ENCODE data around the gene MRPL14. TPM values are rescaled to one million over a fixed set of nuclear protein-coding genes. Genes with fewer than 3 reads are reported as not detected.
A peak's percentile ranks its signal among the peaks of the same experiment; 100 is the strongest.
"Not testable (repeated sequence)": the region's sequence is repeated elsewhere in the genome, so short reads cannot be mapped to it uniquely, and the experiment has no call there.

Gene MRPL14
- total RNA-seq, 1 donor from 2014 or later: 41.2 TPM

GRCh38 chr6:44104481-44105021 lies 22.7 kb downstream of the MRPL14 start:
- FAIRE-seq (no peak), DNase-seq (ENCODE audit: low spot score in 2 of 2) (peak in 1 of 2 donors; percentile 55)

GRCh38 chr6:44102527-44102926 lies 24.7 kb downstream of the MRPL14 start:
- FAIRE-seq (no peak), DNase-seq (ENCODE audit: low spot score in 2 of 2) (no peak)

DNA sequence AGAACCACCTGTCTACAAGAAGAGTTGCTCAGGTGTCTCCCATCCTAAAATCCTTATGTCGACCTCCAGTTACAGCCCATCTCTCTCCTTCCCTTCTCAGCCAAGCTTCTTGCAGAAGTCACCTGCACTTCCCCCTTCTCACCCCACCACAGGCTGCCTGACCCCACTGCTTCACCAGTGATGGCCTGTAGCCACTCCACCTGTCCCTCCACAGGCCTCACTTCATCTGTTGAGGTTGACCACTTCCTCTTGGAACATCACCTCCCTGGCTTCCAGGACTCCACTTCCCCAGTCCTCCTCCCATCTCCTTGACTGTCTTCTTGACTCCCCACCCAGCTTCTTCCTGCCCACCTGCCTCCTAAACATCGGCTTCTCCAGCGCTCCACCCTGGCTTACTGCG lies 25.4 kb downstream of the MRPL14 start:
- no peak for FAIRE-seq
- DNase-seq (ENCODE audit: low spot score in 2 of 2): no peak

DNA sequence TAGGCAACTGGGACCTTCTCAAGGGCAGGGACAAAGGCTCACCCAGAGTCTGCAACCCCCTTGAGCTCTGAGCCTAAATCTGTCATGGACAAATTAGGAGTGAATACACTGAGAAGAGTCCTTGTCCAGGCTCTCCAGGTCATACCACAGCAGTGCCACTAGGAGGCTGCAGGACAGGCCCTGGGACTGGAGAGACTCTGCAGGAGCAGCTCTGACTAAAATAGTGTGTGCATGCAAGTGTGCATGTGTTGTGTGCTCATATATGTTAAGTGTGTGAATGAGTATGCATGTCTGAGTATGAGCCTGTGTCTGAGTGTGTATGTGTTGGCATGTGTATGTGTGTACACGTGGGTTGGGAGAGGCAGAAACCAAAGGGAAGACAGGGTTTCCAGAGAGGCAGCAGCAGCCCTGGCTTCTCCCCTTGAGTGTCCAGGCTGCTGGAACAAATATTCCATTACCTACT lies 27.1 kb downstream of the MRPL14 start:
- FAIRE-seq: no peak
- no peak for DNase-seq (ENCODE audit: low spot score in 2 of 2)

GRCh38 chr6:44099192-44099591 lies 28.1 kb downstream of the MRPL14 start:
- no peak for FAIRE-seq

DNA sequence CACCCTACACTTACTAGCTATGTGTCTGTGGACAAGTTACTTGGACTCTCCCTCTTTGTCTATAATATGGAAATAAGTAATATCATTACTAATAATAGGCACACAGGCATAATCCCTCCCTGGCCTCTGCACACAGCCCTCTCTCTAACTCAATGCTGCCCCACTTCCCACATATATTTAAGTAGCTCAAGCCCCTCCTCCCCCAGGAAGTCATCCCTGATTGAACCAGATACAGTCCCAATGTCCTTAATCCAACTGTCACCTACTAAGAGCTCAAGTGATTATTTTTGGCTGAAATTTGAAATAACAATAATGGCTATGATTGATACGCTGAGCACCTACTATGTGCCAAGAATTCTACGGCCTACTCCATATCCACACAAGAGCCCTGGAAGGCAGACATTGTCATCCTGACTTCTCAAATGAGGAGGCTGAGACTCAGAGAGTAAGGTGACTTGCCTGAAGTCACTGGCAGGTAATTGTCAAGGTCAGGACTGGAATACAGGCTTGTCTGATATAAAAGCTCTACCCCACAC lies 29.4 kb downstream of the MRPL14 start:
- DNase-seq (ENCODE audit: low spot score in 2 of 2) (no peak), FAIRE-seq (no peak)

More at GRCh38 chr6:44099192-44099591, 28.1 kb downstream of the MRPL14 start:
- DNase-seq (ENCODE audit: low spot score in 2 of 2): no peak

GRCh38 chr6:44096612-44097011 lies 30.6 kb downstream of the MRPL14 start:
- FAIRE-seq (no peak), DNase-seq (ENCODE audit: low spot score in 2 of 2) (peak; percentile 54 to 84)

DNA sequence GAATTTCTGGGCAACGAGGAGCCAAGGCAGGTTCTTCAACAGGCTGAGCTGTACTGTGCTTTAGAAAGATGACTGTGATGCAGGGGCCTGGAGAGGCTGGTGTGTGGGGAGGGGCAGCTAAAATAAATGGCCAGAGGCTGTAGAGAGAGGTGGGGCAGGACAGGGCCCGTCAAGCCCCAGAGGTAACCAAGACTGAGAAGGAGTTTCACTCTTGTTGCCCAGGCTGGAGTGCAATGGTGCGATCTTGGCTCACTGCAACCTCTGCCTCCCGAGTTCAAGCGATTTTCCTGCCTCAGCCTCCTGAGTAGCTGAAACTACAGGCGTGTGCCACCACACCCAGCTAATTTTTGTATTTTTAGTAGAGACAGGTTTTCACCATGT lies 32.0 kb downstream of the MRPL14 start:
- not testable (repeated sequence) for FAIRE-seq; DNase-seq (ENCODE audit: low spot score in 2 of 2)

DNA sequence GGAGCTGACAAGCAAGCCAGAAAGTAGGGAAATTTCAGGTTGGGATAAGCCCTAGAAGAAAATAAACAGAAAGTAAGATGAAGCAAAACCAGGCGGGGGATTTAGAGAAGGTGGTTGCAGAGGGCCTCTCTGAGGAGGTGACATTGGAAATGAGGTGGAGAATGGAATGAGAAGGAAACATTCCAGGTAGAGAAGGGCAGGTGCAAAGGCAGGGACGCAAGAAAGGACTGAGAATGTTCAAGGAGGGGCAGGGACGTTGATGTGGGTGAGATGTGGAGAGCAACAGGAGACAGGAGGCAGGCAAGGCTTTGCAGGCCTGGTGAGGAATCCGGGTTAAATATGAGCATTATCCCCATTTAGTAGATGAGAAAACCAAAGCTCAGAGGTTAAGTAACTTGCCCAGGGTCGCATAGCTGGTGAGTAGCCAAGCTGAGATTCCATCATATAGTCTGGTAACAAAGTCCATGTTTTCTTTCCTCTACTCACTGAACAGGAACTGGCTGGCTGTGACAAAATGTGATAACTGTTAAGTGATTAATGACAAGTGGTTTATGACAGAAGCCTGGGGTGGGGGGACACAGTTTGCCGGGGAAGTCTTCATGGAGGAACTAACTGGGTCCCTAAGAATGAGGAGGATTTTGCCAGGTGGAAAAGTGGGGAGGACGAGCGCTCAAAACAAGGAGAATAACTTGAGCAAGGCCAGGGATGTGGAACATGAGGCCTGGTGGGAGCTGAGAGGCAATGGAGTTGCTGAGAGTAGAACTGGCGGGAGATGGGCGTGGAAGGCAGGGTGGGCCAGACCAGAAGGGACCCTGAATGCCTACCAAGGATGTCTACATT lies 32.6 kb downstream of the MRPL14 start:
- no peak for FAIRE-seq
- DNase-seq (ENCODE audit: low spot score in 2 of 2): no peak

GRCh38 chr6:44093750-44094402 lies 33.4 kb downstream of the MRPL14 start:
- no peak for DNase-seq (ENCODE audit: low spot score in 2 of 2)
- no peak for FAIRE-seq

GRCh38 chr6:44093066-44093465 lies 34.2 kb downstream of the MRPL14 start:
- DNase-seq (ENCODE audit: low spot score in 2 of 2) (no peak), FAIRE-seq (no peak)

DNA sequence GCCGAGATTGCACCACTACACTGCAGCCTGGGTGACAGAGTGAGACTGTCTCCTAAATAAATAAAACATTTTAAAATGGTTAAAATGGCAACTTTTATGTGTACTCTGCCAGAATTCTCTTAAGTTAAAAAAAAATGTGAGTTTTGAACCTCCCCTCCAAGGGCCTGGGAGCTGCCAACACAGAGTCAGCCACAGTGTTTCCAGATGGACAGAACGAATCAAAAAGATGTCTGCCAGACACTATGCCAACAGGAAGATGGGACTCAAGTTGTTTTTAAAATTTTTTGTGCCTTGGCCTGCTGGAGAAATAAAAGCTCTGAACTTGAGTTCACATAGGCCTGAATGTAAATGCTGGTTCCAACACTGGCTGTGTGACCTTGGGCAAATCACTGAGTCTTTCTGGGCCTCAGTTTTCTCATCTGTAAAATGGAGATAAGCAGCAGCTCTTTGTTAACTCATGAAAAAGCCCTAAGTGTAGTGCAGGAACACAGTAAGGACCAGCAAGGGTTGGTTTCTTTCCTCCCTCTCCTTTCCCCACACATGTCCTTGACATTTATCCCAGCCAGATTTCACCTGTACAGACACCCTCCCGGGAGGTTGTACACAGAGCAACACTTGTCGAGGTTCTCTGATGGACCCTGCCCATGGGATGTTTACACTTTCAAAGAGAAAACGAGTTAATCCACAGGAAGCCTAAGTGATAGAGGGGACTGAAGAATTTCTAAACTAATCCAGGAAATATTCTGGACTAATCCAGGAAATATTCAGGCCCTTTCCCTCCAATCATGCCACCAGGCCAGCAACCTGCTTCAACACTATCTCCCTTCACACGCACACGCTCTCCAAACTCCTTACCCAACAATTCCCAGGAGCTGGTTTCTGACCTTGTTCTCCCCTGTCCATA lies 35.0 kb downstream of the MRPL14 start:
- no peak for DNase-seq (ENCODE audit: low spot score in 2 of 2)
- no peak for FAIRE-seq

DNA sequence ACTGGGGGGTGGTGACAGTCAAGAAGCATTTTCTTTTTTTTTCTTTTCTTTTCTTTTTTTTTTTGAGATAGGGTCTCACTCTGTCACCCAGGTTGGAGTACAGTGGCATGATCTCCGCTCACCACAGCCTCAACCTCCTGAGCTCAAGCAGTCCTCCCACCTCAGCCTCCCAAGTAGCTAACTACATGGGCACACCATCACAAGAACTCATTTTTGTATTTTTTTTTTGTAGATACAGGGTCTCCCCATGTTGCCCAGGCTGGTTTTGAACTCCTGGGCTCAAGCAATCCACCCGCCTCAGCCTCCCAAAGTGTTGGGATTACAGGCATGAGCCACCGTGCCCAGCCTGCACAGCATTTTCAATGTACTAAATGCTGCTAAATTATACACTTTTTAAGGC lies 35.9 kb downstream of the MRPL14 start:
- not testable (repeated sequence) for DNase-seq (ENCODE audit: low spot score in 2 of 2); FAIRE-seq

DNA sequence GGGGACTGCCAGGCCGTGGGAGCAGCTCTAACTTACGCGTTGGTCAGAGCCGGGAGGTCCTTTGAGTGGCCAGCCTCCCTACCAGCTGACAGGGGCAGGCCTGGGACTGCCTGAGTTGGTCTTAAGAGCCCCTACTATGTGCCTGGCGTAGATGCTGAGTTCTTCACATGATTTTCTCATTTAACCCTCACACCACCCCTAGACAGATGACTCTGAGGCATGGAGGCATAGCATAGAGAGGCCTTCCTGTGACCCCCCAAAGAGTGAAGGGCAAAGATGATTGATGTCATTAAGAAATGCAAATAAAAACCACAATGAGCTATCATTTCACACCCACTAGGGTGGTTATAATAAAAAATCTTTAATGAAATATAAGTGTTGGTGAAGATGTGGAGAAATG lies 36.8 kb downstream of the MRPL14 start:
- DNase-seq (ENCODE audit: low spot score in 2 of 2): no peak
- no peak for FAIRE-seq

GRCh38 chr6:44088827-44089590 lies 38.2 kb downstream of the MRPL14 start:
- DNase-seq (ENCODE audit: low spot score in 2 of 2) (no peak), FAIRE-seq (no peak)

DNA sequence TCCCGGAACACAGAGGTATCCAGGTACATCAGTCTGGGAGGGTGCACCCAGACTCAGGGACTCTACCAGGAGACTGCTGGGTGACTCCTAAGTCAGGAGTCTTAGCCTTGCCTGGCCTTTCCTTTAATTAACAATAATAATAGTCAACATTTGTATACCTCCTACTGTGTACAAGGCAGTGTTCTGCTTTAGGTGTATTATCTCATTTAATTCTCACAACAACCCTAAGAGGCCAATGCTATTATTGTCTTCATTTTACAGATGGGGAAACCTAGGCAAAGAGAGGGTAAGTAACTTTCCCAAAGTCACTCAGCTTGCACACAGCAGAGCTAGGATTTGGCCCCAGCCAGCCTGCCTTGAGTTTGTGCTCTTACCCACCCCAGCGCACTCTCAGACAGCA lies 39.6 kb downstream of the MRPL14 start:
- FAIRE-seq (no peak), DNase-seq (ENCODE audit: low spot score in 2 of 2) (no peak)

GRCh38 chr6:44086931-44087574 lies 40.2 kb downstream of the MRPL14 start:
- DNase-seq (ENCODE audit: low spot score in 2 of 2) (no peak), FAIRE-seq (no peak)

DNA sequence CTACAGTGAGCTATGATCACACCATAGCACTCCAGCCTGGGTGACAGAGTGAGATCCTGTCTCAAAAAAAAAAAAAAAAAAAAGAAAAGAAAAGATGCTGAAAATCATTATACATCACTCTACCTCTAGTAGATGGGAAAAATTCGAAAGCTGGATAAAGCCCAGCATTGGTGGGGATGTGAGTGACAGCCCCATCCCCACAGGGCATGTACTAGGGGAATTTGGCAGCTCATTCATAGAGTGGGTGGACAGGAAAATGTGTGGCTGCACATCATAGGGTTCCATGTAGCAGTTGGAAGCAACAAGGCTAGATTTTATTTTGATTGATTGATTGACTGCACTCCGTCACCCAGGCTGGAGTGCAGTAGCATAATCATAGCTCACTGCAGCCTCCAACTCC lies 42.0 kb downstream of the MRPL14 start:
- DNase-seq (ENCODE audit: low spot score in 2 of 2) (no peak), FAIRE-seq (no peak)
